AG09309 (cell line): ENCODE measurements around the gene CACNA1S.

Source experiments
- DNase-seq: peaks from one replicate; pipeline ENCODE4 v3.0.0-alpha.2; 2010; ENCODE audit warnings: low read depth
- H3K4me3 ChIP-seq: 2 replicates; pipeline ENCODE4 v1.5.1; 2011; ENCODE audit warnings: mild to moderate bottlenecking, low read depth, low read length, moderate library complexity; ENCODE audit not compliant: control insufficient read depth
- CTCF ChIP-seq: IDR thresholded peaks from 2 replicates; pipeline ENCODE4 v1.5.1; 2011; ENCODE audit warnings: mild to moderate bottlenecking, low read depth, low read length, inconsistent platforms; ENCODE audit not compliant: insufficient read depth, control insufficient read depth; ENCODE audit errors: missing control alignments

The CACNA1S gene

GRCh38 chr1:201042779-201043461, 69.3 kb downstream of the CACNA1S start:
- TF ChIP-seq CTCF = peak; percentile 91
- DNase-seq = no peak
- no peak overlapping the region for H3K4me3 ChIP-seq

GRCh38 chr1:201041011-201041410, 71.2 kb downstream of the CACNA1S start:
- no peak for DNase-seq
- H3K4me3 ChIP-seq = no peak overlapping the region
- no peak for TF ChIP-seq CTCF

GRCh38 chr1:201039876-201040275, 72.3 kb downstream of the CACNA1S start:
- no peak for TF ChIP-seq CTCF
- DNase-seq = no peak

GRCh38 chr1:201039418-201039817, 72.8 kb downstream of the CACNA1S start:
- H3K4me3 ChIP-seq = no peak overlapping the region
- DNase-seq = no peak
- no peak for TF ChIP-seq CTCF

More at GRCh38 chr1:201039876-201040275, 72.3 kb downstream of the CACNA1S start:
- no peak overlapping the region for H3K4me3 ChIP-seq

- no peak overlapping the region for H3K4me3 ChIP-seq
- TF ChIP-seq CTCF = no peak
- no peak for DNase-seq
Observed at GRCh38 chr1:201038186-201038876, 73.9 kb downstream of the CACNA1S start.

GRCh38 chr1:201036188-201036842, 75.9 kb downstream of the CACNA1S start:
- DNase-seq = no peak
- TF ChIP-seq CTCF = no peak
- H3K4me3 ChIP-seq = no peak overlapping the region
